ENCODE results near the gene POM121L12.

GRCh38 chr7:52992479-52993162, 42.8 kb upstream of the POM121L12 start:
- TF ChIP-seq ZNF565 (CRISPR knock-in tag; conservative IDR thresholded peaks at IDR 0.05; ENCODE audit: low read depth) (no peak), POU6F1 (CRISPR knock-in tag; IDR thresholded peaks at IDR 0.05; ENCODE audit: borderline replicate concordance, low read depth) (no peak), ZFP3 (CRISPR knock-in tag; IDR thresholded peaks at IDR 0.05) (no peak), SNAI2 (CRISPR knock-in tag; IDR thresholded peaks at IDR 0.05) (no peak), BACH2 (CRISPR knock-in tag; IDR thresholded peaks at IDR 0.05; ENCODE audit: borderline replicate concordance) (no peak), ZFP30 (CRISPR knock-in tag; IDR thresholded peaks at IDR 0.05) (no peak), ZNF8 (CRISPR knock-in tag; IDR thresholded peaks at IDR 0.05) (no peak), TOX (CRISPR knock-in tag; IDR thresholded peaks at IDR 0.05; ENCODE audit: borderline replicate concordance) (no peak), CREB5 (CRISPR knock-in tag; IDR thresholded peaks at IDR 0.05; ENCODE audit: low read depth) (no peak)
